Calu3 (cell line): ENCODE measurements around the gene PHYHD1. TPM values are rescaled to one million over a fixed set of nuclear protein-coding genes. Genes with fewer than 3 reads are reported as not detected.

Source experiments
- BruUV-seq: library from RNA; stranded (reverse); fragments of 400-500 nt; replicated peaks from 2 replicates; lab custom pipeline; 2021; lab: Mats Ljungman, UMichigan
- CTCF ChIA-PET: fragments of 300-600 bp; sonication (Branson Sonifier 250); formaldehyde crosslinking; loops from one replicate; lab custom pipeline; 2022; ENCODE audit warnings: antibody characterized with exemption; lab: Charles Lee
- DNase-seq: peaks from one replicate; pipeline ENCODE4 v3.0.0; 2022
- H3K27ac Mint-ChIP-seq: one replicate; pipeline ENCODE4 v1.8.0; 2022; ENCODE audit warnings: mixed read lengths; ENCODE audit not compliant: unreplicated experiment
- H3K27me3 Mint-ChIP-seq: one replicate; pipeline ENCODE4 v1.8.0; 2022; ENCODE audit warnings: mixed read lengths; ENCODE audit not compliant: unreplicated experiment
- H3K36me3 Mint-ChIP-seq: one replicate; pipeline ENCODE4 v1.8.0; 2022; ENCODE audit warnings: mild to moderate bottlenecking, moderate library complexity, mixed read lengths; ENCODE audit not compliant: insufficient read depth, unreplicated experiment
- H3K4me1 Mint-ChIP-seq: one replicate; pipeline ENCODE4 v1.8.0; 2022; ENCODE audit warnings: mild to moderate bottlenecking, low read depth, mixed read lengths; ENCODE audit not compliant: unreplicated experiment
- H3K4me3 Mint-ChIP-seq: one replicate; pipeline ENCODE4 v1.8.0; 2022; ENCODE audit warnings: mild to moderate bottlenecking, low read depth, moderate library complexity, mixed read lengths; ENCODE audit not compliant: unreplicated experiment
- H3K9me3 Mint-ChIP-seq: one replicate; pipeline ENCODE4 v1.8.0; 2022; ENCODE audit warnings: low read depth, mixed read lengths; ENCODE audit not compliant: unreplicated experiment
- intact Hi-C: fragments of 100-400 bp; cut with micrococcal nuclease; formaldehyde crosslinking; loops from one replicate; pipeline ENCODE4 v1.10.0; 2022; ENCODE audit not compliant: unreplicated experiment
- total RNA-seq: library from RNA; stranded (reverse); gene quantifications from 2 replicates; pipeline ENCODE4 v1.2.3, GENCODE V29; 2022
- TF ChIP-seq, protein P1 (sequence below): fragments of 200-600 bp; IDR thresholded peaks from one replicate; pipeline ENCODE4 v1.8.0; 2022; ENCODE audit warnings: antibody characterized with exemption; ENCODE audit not compliant: unreplicated experiment

Gene PHYHD1
- total RNA-seq, 1 experiment from 2014 or later: not detected

DNA sequence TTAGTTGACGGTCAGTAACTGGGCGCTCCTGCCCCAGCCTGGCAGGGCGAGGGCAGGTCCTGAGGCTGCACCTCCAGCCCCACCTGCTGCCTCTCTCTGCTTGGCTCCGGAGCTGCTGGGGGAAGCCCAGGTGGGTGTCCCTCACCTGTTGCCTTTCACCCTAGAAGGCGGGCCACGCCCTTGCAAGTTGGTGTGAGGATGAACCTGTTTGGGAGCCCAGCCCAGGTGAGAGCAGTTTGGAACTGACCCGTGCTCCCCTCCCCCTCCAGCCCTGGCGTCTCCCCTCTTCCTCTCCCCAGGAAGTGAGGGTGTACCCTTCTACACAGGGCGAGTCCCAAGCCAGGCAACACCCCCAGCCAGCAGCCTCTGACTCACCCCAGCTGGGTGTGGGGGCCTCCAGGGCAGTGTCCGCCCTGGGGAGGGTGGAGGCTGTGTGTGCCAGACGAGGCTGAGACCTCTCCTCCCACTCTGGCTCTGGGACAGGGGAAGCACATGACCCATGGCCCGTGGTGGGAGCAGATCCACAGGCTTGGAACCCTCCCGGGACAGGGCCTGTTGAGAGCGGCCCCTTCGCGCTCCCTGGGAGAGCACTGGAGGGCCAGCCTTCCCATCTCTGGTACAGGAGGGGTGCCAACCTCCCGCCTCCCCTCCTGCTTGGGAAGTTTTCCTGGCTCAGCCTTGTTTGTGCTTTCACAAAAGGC, 28.4 kb upstream of the PHYHD1 start:
- Mint-ChIP-seq H3K36me3 (peaks cover 10% of the 10 kb centered on the region), H3K4me3 (peak overlapping the region; percentile 30), H3K27me3 (no peaks in the 10 kb centered on the region), H3K4me1 (no peaks in the 10 kb centered on the region), H3K9me3 (no peaks in the 10 kb centered on the region), H3K27ac (no peak overlapping the region)
- CTCF ChIA-PET: interaction anchor here (0.6 kb wide), 1 partner anchor 581 kb away, joined by 3 read pairs; no protein-coding TSS in a partner anchor
- peak; percentile 85 for DNase-seq
- TF ChIP-seq, protein P1, sequence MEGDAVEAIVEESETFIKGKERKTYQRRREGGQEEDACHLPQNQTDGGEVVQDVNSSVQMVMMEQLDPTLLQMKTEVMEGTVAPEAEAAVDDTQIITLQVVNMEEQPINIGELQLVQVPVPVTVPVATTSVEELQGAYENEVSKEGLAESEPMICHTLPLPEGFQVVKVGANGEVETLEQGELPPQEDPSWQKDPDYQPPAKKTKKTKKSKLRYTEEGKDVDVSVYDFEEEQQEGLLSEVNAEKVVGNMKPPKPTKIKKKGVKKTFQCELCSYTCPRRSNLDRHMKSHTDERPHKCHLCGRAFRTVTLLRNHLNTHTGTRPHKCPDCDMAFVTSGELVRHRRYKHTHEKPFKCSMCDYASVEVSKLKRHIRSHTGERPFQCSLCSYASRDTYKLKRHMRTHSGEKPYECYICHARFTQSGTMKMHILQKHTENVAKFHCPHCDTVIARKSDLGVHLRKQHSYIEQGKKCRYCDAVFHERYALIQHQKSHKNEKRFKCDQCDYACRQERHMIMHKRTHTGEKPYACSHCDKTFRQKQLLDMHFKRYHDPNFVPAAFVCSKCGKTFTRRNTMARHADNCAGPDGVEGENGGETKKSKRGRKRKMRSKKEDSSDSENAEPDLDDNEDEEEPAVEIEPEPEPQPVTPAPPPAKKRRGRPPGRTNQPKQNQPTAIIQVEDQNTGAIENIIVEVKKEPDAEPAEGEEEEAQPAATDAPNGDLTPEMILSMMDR: no peak
- BruUV-seq: no TSS peak
- intact Hi-C loops: no loop called here

DNA sequence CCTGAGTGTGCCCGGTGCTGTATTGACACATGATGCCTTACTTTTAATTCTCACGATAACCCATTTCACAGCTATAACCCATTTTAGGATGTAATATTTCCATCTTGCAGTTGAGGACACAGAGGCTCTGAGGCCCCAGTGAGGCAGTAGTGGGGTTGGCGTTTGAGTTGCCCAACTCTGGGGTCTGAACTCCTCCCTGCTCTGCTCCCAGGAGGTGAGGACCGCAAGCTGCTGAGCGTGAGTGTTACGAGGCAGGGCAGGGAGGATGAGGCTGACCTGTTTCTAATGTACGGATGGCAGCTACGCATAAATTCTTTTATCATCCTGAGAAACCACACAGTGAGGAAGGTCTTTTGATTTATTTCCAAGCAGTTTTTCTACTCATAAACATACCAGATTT, 27.4 kb upstream of the PHYHD1 start:
- Mint-ChIP-seq H3K27ac (no peak overlapping the region), H3K9me3 (no peaks in the 10 kb centered on the region), H3K36me3 (peaks cover 15% of the 10 kb centered on the region), H3K27me3 (no peaks in the 10 kb centered on the region), H3K4me3 (no peak overlapping the region), H3K4me1 (no peaks in the 10 kb centered on the region)
- TF ChIP-seq, protein P1: no peak
- intact Hi-C loops: no loop called here
- DNase-seq: no peak
- BruUV-seq: no TSS peak
- CTCF ChIA-PET: no interaction called here

DNA sequence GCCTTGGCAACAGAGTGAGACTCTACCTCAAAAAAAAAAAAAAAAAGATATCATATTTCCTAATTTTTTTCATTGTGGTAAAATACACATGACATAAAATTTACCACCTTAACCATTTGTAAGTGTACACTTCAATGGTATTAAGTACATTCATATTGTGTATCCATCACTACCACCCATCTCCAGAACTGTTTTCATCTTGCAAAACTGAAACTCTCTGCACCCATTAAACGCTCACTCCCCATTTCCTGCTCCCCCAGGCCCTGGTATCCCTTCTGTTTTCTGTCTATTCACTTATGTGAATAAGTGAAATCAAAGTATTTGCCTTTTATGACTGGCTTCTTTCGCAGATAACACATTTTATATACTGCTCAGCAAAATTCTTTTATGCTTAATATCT, 26.0 kb upstream of the PHYHD1 start:
- Mint-ChIP-seq H3K4me1 (no peaks in the 10 kb centered on the region), H3K4me3 (no peak overlapping the region), H3K36me3 (peaks cover 18% of the 10 kb centered on the region), H3K9me3 (no peaks in the 10 kb centered on the region), H3K27ac (no peak overlapping the region), H3K27me3 (no peaks in the 10 kb centered on the region)
- intact Hi-C loops: no loop called here
- TF ChIP-seq, protein P1: no peak
- DNase-seq: no peak
- CTCF ChIA-PET: no interaction called here
- BruUV-seq: no TSS peak

DNA sequence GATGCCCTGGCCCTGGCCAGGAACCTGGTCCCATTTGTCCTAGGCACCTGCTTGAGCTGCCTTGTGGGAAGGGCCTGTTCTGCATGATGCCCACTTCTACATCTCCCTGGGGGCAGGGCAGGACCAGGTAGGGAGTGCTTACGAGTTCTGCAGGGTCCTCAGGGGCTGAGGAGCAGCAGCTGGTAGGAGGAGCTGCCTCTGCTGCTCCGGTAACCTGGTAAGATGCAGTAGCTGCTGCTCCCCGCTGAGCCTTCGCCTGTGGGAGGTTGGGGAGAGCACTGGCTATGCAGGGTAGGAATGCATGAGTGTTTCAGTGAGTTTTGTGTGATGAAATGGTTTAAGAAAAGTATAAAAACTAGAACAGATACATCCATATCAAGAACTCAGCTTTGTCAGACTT, 25.2 kb upstream of the PHYHD1 start:
- no peak for DNase-seq
- TF ChIP-seq, protein P1: no peak
- Mint-ChIP-seq H3K9me3 (no peaks in the 10 kb centered on the region), H3K27ac (no peak overlapping the region), H3K36me3 (peaks cover 13% of the 10 kb centered on the region), H3K4me3 (no peak overlapping the region), H3K27me3 (no peaks in the 10 kb centered on the region), H3K4me1 (no peaks in the 10 kb centered on the region)
- BruUV-seq: no TSS peak
- CTCF ChIA-PET: interaction anchor here (0.8 kb wide), 1 partner anchor 17 kb away, joined by 4 read pairs; no protein-coding TSS in a partner anchor
- intact Hi-C loops: no loop called here
